ENCODE data around the gene KRTAP4-11.
A peak's percentile ranks its signal among the peaks of the same experiment; 100 is the strongest.
"Not testable (repeated sequence)": the region's sequence is repeated elsewhere in the genome, so short reads cannot be mapped to it uniquely, and the experiment has no call there.

Gene KRTAP4-11

GRCh38 chr17:41117846-41118386 is at the start of gene KRTAP4-11:
KRTAP4-11 (minus strand) TSS chr17:41118373; CDS start chr17:41118315, 58 bp downstream.
- DNase-seq (ENCODE audit: low read depth) = not testable (repeated sequence)

DNA sequence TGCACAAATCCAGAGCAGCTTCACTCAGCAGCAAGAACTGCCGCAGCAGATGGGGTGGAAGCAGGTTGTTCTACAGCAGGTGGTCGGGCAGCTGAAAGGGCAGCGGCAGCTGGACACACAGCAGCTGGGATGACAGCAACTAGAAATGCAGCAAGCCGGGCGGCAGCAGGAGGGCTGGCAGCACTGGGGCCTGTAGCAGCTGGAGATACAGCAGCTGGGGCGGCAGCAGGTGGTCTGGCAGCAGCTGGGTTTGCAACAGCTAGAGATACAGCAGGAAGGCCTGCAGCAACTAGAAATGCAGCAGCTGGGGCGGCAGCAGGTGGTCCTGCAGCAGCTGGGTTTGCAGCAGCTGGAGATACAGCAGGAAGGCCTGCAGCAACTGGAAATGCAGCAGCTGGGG is 49.4 kb upstream of the KRTAP4-11 start:
- no peak for DNase-seq (ENCODE audit: low read depth)

DNA sequence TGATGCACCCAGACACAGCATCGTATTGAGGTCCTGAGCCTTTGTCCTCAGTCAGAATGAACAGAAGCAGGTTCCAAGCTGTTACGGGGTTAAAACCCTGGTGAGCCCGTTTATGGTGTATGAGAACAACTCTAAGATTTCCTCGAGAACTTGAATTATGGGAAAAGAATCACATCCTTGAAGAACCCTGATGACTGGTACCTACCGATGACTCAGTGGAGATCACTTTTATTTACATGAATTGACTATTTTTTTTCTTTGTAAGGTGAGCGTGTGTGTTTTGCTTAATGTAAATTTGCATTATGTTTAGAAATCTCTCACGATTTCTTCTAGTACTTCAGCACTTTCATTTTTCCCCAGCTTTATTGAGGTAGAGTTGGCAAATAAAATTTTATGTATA is 45.7 kb upstream of the KRTAP4-11 start:
- DNase-seq (ENCODE audit: low read depth) = no peak

GRCh38 chr17:41160648-41161047 is 42.5 kb upstream of the KRTAP4-11 start, which contains the start of gene KRTAP4-4:
KRTAP4-4 (minus strand) TSS chr17:41160748; CDS start chr17:41160691, 57 bp downstream.
- DNase-seq (ENCODE audit: low read depth) = no peak

- not testable (repeated sequence) for DNase-seq (ENCODE audit: low read depth)
Observed at GRCh38 chr17:41160190-41160589, 42.0 kb upstream of the KRTAP4-11 start.

- no peak for DNase-seq (ENCODE audit: low read depth)
Observed at GRCh38 chr17:41153856-41154255, 35.7 kb upstream of the KRTAP4-11 start.

- no peak for DNase-seq (ENCODE audit: low read depth)
Observed at GRCh38 chr17:41151525-41151924, 33.4 kb upstream of the KRTAP4-11 start.

DNA sequence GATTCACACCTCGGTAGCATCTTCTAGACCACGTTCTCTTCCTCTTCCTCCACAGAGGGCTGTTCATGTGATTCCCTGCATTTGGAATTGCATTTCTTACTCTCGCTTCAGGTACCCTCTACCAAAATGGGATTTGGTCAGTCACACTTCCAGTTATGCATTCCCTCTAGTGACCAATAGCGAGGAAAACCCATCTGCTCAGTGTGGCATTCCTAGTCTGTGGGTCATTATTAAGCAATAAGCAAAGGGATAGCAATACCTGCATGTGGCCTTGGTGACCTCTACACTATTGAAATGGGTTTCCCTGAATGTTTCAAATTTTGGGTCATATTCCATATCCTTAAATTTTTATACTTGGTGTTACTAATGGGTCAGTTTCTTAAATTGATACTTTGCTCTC is 31.9 kb upstream of the KRTAP4-11 start:
- DNase-seq (ENCODE audit: low read depth) = no peak

DNA sequence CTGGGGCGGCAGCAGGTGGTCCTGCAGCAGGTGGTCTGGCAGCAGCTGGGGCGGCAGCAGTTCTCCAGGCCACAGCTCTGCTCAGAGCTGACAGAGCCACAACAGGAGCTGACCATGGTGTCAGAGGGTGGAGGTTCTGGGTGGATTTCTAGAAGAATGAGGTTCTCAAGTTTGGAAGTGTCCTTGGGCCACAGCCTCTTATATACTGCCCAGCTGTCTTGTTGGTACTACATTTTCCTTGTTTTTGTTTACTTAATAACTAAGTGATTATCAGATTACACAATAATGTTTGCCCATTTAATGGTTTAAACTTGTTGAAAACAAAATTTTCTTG is 31.4 kb upstream of the KRTAP4-11 start, which contains the start of gene KRTAP4-5:
KRTAP4-5 (minus strand) TSS at position 174 of the 334 bp plus-strand sequence; CDS start at position 116, 58 bp downstream.
- no peak for DNase-seq (ENCODE audit: low read depth)

- not testable (repeated sequence) for DNase-seq (ENCODE audit: low read depth)
Observed at GRCh38 chr17:41148971-41149651, 30.9 kb upstream of the KRTAP4-11 start.

DNA sequence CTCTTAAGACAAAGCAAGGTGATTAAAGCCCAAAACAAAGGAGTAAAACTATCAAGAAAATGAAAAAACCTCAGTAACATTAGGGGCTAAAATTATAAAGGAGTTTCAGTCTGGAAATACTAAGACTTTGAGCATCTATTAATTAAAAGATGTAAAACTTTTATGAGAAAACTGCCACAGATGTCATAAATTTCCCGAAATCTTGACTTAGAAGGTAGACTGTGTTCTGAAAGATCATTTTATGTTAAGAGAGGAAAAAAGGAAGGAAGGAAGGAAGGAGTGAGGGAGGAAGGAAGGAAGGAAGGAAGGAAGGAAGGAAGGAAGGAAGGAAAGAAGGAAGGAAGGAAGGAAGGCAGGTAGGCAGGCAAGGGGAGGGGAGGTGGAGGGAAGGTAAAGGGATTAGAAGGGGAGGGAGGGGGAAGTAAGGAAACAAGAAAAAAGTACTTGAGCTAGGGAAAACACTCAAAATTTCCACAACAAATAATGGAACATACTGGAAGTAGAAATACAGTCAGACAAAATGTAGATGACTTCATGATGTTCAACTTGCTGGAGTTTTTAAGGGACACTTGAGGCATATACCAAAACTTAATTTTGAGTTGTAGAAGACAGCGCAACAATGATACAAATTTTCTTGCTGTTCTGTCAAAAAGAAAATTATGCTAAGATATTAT is 29.5 kb upstream of the KRTAP4-11 start:
- no peak for DNase-seq (ENCODE audit: low read depth)

DNA sequence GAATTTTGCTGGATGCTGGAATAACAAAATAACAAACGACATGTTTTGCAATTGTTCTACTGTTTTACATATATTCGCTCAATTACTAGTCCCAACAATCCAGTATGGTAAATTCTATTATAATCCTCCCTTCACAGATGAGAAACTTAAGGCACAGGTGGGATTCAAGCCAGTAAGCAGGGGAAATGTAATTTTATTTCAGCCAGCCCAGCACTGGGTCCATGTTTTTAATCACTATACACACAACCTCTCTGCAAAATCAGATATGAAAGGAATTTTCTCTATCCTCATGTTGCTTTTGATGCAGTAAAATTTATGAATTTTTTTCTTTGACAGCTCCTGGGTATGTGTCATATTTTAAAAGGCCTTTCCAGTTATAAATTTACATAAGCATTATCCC is 27.1 kb upstream of the KRTAP4-11 start:
- DNase-seq (ENCODE audit: low read depth) = no peak

DNA sequence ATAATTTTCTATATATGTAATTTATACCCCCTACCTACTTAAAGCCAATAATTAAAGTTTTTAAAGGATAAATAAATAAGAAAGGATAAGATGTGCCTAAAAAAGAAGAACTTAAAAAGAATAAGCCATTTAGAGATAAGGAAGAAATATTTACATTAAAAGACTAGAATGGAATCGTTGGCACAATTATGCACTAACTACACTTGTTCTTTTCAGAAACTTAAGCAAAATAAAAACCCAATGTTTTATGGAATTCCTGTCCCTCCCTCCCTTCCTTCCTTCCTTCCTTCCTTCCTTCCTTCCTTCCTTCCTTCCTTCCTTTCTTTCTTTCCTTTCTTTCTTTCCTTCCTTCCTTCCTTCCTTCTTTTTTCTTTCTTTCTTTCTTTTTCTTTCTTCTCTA is 26.7 kb upstream of the KRTAP4-11 start:
- no peak for DNase-seq (ENCODE audit: low read depth)

DNA sequence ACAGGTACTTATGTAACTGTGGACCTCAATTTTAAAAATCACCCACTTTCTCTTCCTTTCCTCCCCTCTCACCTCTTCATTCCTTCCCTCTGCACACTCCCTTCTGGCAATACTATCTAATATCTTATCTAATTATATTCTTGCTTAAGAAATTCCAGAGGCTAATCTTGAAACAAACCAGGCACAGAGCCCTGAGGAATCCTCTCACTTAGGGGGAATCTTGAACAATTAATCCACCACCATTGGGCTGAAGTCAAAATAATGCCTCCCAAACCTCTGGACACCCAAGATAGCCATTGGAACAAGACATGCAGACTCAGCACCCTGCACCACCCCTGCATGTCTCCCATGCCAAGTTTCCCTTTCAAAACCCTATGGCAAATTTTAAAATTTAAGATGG is 23.2 kb upstream of the KRTAP4-11 start:
- DNase-seq (ENCODE audit: low read depth) = no peak

GRCh38 chr17:41140360-41141131 is 22.4 kb upstream of the KRTAP4-11 start, which contains the start of gene KRTAP4-6:
KRTAP4-6 (minus strand) TSS chr17:41140544; CDS start chr17:41140487, 57 bp downstream.
- DNase-seq (ENCODE audit: low read depth) = peak; percentile 64

GRCh38 chr17:41139865-41140264 is 21.7 kb upstream of the KRTAP4-11 start:
- not testable (repeated sequence) for DNase-seq (ENCODE audit: low read depth)

- DNase-seq (ENCODE audit: low read depth) = no peak
Observed at GRCh38 chr17:41133880-41134735, 15.9 kb upstream of the KRTAP4-11 start.

GRCh38 chr17:41131979-41132378 is 13.8 kb upstream of the KRTAP4-11 start:
- no peak for DNase-seq (ENCODE audit: low read depth)

DNA sequence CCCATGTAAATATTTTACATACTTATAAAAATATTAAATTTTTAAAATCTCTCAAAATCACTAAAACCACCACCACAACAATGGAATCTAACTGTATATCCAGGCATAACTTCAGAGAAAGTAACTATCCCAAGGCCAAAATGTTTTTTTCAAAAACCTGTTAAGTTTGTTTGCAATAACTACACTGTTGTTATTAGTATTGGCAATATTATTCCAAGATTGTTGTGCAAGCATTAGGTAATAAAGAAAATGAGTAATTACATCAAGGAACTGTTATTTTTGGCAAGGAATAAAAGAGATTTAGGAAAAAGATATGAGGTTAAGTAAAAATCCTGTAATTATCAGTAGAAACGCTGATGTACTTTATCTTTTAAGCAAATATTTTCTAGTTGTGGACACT is 9.2 kb upstream of the KRTAP4-11 start:
- no peak for DNase-seq (ENCODE audit: low read depth)

GRCh38 chr17:41126412-41126811 is 8.2 kb upstream of the KRTAP4-11 start:
- no peak for DNase-seq (ENCODE audit: low read depth)

DNA sequence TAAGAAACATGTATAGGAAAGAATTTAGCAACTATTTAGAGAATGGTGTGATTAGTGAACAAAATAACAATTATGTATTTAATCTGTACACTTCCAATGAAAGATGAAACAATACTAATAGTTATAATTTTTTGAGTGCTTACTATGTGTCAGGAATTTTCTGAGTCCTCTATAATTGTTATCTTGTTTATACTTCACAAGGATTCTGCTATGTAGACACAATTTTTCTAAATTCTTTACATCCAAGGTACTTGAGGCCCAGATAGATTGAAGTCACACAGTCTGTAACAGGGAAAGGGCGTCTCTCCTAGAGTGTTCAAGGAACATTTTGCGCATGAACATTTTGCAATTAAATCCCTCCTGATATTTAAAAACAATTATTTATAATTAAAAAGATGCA is 6.9 kb upstream of the KRTAP4-11 start:
- no peak for DNase-seq (ENCODE audit: low read depth)
